SKM-1 (cell line): ENCODE data around the gene ZNF264.
A peak's percentile ranks its signal among the peaks of the same experiment; 100 is the strongest.
"Not testable (repeated sequence)": the region's sequence is repeated elsewhere in the genome, so short reads cannot be mapped to it uniquely, and the experiment has no call there.

Experiments
- DNase-seq: peaks from one replicate; lab custom pipeline; 2025; ENCODE audit not compliant: unreplicated experiment; lab: John Stamatoyannopoulos, UW

ZNF264 gene

DNA sequence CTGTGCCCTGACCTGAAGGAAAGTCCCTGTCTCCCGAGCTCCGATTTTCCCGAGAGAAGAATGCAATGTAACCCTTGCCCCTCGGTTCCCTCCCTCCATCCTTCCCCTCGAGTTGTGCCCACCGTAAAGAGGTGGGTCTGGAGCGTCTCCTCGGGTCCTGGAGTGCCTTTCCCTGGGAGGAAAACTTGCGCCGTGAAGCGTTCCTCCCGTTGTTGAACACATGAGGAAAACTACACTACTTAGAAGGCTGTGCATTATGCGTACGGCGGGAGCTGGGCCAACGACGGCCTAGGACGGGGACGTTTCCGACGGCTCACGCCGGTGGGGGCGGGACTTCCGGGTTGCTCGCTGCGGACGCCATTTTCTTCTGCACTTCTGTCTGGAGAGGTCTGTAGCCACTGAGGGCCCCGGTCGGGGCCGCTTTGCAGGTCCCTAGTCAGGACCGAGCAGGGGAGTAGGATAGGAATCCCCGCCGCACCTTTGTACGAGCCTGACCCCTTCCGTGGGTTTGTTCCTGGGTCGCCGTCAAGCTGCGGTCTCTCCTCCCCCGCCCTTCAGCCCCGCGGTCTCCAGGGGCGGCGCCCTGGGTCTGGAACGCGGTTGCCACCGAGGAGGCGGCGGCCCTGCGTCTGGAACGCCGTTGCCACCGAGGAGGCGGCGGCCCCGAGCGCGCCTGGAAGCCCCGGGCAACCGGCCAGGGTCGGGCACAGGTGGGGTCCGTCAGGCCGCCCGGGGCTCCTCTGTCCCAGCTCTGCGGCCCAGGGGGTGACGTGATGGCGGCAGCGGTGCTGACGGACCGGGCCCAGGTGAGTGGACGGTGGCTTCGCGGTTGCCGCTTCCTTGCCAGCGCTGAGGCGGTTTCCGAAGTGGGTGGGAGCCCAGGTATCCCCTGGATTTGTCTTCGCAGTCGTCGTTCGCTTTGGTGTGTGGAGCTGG is at the start of gene ZNF264:
ZNF264 (plus strand) TSS at position 360 of the 936 bp plus-strand sequence; CDS start at position 774, 414 bp downstream.
- peak; percentile 2 for DNase-seq

- DNase-seq = no peak
Measured at GRCh38 chr19:57141699-57142098, 49.6 kb upstream of the ZNF264 start.

DNA sequence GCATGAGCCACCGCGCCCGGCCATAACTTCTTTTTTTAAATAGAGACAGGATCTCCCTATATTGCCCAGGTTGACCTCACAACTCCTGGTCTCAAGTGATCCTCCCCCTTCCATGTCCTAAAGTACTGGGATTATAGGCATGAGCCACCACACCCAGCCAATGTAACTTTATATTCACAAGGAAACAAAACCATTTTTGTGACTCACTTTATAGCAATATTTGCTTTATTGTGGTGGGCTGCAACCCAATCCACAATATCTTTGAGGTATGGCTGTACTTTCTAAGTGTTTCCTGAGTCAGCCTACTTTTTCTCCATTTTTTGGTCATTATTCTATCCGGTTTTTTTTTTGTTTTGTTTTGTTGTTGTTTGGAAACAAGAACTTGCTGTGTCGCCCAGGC is 38.4 kb upstream of the ZNF264 start:
- DNase-seq = no peak

DNA sequence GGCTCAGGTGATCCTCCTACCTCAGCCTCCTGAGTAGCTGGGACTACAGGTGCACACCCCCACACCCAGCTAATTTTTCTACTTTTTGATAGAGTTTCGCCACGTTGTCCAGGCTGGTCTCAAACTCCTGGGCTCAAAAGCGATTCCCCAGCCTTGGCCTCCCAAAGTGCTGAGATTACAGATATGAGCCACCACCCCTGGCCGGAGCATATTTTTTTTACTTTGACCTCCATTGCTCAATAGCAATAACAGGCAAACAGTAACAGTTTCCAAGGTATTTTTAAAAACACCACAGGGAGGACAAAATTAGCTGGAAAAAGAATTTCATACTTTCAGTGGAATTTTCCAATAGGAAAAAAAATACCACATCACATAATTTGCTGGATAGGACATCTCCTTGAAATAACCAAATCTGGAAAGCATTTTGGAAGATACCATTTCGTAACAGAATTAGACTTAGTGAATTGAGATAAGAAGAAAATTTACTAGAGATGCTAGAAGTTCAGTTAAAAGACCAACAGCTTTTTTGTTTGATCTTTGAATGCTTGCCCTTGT is 29.2 kb upstream of the ZNF264 start:
- no peak for DNase-seq

GRCh38 chr19:57165846-57166245 is 25.5 kb upstream of the ZNF264 start:
- DNase-seq = no peak

- no peak for DNase-seq
Measured at GRCh38 chr19:57167385-57167784, 23.9 kb upstream of the ZNF264 start, which contains the start of gene DUXA. DUXA (minus strand) TSS chr19:57167485; CDS start chr19:57167443, 42 bp downstream.

GRCh38 chr19:57171551-57172081 is 19.7 kb upstream of the ZNF264 start:
- DNase-seq = no peak

DNA sequence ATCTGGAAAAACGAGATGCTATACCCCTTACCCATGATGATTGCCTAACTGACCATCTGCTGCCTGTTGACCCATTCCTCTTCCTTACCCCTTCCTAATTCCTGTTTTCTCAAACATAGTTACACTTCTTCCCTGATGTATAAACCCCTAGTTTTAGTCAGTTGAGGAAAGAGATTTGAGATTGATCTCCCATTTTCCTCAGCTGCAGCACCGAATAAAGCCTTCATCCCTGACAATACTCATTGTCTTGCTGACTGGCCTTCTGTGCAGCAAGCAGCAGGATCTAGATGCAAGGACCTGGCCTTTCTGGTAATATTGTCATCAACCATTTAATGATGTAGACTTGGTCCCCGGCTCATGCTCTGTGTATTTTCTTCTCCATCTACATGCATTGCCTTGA is 999 bp upstream of the ZNF264 start:
- DNase-seq = no peak

GRCh38 chr19:57192077-57192420 is 749 bp downstream of the ZNF264 start:
- DNase-seq = no peak

- DNase-seq = no peak
Measured at GRCh38 chr19:57192993-57193392, 1.7 kb downstream of the ZNF264 start.

GRCh38 chr19:57197874-57198273 is 6.6 kb downstream of the ZNF264 start:
- DNase-seq = not testable (repeated sequence)

DNA sequence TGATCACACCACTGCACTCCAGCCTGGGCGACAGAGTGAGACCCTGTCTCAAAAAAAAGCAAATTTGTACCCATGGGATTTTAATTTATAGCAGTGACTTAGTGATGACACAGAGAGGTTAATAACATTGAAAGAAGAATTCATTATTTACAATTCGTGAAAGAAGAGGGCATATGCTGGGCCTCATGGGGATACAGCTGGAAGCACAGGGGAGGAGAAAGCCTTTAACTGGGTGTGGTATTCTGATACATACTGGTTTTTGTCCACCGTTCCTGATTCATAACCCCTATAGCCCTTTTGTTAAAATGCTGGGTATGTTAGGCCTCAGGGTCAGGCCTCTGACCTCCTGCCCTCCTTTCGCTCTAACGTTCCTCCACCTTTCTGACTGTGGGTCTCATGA is 10.9 kb downstream of the ZNF264 start:
- no peak for DNase-seq

DNA sequence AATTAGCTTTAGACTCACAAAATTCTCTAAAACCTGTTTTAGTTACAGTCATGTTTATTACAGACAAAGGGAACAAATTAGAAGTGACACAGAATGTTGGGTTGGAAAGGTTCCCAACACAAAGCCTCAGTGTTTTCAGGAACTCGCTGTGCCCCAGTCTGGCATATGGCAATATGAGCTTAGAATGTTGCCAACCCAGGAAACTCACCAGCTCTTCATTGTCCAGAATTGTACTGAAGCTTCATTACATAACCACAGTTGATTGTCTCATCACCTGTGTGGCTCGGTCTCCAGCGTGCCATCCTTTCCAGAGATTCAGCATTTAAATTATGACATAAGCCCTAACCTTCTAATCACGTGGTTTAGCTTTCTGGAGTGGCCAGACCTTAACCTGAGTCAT is 19.1 kb downstream of the ZNF264 start:
- DNase-seq = no peak

DNA sequence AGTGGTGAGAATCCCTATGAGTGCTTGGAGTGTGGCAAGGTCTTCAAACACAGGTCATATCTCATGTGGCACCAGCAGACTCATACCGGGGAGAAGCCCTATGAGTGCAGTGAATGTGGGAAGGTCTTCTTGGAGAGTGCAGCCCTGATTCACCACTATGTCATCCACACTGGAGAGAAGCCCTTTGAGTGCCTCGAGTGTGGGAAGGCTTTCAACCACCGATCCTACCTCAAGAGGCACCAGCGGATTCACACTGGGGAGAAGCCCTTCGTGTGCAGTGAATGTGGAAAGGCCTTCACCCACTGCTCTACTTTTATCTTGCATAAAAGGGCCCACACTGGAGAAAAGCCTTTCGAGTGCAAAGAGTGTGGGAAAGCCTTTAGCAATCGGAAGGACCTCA is 20.8 kb downstream of the ZNF264 start:
- no peak for DNase-seq

DNA sequence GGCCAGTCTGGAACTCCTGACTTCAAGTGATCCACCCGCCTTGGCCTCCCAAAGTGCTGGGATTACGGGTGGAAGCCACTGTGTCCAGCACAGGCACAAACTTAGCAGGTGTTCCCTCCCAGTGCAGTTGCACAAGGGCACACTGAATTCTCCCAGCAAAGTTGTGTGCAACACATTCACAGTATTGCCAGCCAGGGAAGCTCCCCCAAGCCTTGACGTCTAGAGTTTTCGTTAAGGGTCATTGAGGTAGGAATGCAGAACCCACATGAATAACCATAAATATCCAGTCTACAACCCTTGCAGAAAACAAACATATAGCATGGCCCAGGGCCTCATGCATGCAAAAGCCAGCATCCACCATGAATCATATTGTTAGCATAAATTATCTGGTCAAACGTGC is 36.2 kb downstream of the ZNF264 start:
- DNase-seq = no peak

- no peak for DNase-seq
Measured at GRCh38 chr19:57231686-57232085, 40.4 kb downstream of the ZNF264 start.

GRCh38 chr19:57233207-57233606 is 41.9 kb downstream of the ZNF264 start:
- no peak for DNase-seq

- no peak for DNase-seq
Measured at GRCh38 chr19:57239982-57240310, 48.6 kb downstream of the ZNF264 start.

DNA sequence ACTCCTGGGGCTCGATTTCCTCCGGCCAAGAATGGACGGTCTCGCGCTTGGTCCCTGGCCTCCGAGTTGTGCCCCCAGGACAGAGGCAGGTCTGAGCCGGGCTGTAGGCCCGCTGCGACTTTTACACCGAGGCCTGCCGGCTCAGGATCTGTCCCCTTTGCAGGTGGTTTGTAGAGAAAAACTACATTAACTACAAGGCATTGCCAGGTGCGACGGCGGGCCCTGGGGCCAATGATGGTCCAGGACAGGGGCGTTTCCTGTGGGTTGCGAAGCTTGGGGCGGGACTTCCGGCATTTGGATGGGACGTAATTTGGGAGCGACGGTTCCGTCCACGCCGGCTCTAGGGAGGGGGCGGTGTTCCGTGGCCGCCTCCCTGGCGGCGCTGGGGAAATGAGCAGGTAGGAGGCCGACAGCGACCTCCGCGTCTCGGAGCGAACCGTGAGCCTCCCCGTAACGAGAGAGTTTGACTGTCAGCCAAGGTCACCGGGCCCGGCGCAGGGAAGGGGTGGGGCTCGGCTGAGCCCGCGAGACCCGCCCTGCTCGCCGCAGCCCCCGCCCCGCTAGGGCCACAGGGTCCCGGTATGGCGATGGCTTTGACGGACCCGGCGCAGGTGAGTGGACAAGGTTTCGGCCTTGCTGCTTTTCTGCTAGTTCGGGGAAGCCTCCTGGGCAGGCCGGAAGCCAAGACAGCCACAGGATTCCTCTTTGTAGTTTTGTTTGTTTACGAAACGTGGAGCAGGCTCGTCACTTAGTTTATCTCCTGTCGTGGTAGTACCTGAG is 49.2 kb downstream of the ZNF264 start, which contains the start of gene ZNF805:
ZNF805 (plus strand) TSS at position 322 of the 780 bp plus-strand sequence; CDS start at position 582, 260 bp downstream.
- peak; percentile 27 for DNase-seq

GRCh38 chr19:57241176-57241575 is 49.9 kb downstream of the ZNF264 start:
- DNase-seq = no peak

DNA sequence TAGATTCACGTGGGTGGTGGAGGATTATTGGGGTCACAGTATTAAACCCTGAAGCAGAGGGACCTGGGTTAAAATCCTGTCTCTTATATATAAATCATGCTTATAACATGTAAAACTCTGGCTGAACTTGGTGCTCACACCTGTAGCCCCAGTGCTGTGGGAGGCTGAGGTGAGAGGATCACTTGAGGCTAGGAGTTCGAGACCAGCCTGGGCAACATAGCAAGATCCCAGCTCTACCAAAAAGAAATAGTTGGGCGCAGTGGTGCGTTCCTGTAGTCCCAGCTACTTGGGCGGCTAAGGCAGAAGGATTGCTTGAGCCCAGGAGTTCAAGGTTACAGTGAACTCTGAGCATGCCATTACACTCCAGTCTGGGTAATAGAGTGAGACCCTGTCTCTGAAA is 51.5 kb downstream of the ZNF264 start:
- no peak for DNase-seq
